Jurkat, Clone E6-1 (cell line): Measurements from ENCODE around the gene SEPTIN12. TPM values are rescaled to one million over a fixed set of nuclear protein-coding genes. Genes with fewer than 3 reads are reported as not detected.

ENCODE experiments used
- DNase-seq: peaks from one replicate; pipeline ENCODE4 v3.0.0-alpha.2; 2011; ENCODE audit warnings: low read depth, low spot score
- H3K4me3 ChIP-seq: 2 replicates; pipeline ENCODE4 v1.5.1; 2011; ENCODE audit warnings: mild to moderate bottlenecking, low read length, control low read depth, moderate library complexity
- polyA plus RNA-seq: library from polyadenylated mRNA; unstranded; fragments of >200 nt; gene quantifications from one replicate; pipeline ENCODE4 v1.2.1, GENCODE V29; 2012; ENCODE audit warnings: missing spikeins; ENCODE audit not compliant: insufficient read length, insufficient read depth

The SEPTIN12 gene, protein sequence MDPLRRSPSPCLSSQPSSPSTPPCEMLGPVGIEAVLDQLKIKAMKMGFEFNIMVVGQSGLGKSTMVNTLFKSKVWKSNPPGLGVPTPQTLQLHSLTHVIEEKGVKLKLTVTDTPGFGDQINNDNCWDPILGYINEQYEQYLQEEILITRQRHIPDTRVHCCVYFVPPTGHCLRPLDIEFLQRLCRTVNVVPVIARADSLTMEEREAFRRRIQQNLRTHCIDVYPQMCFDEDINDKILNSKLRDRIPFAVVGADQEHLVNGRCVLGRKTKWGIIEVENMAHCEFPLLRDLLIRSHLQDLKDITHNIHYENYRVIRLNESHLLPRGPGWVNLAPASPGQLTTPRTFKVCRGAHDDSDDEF
- polyA plus RNA-seq, result not detected

DNA sequence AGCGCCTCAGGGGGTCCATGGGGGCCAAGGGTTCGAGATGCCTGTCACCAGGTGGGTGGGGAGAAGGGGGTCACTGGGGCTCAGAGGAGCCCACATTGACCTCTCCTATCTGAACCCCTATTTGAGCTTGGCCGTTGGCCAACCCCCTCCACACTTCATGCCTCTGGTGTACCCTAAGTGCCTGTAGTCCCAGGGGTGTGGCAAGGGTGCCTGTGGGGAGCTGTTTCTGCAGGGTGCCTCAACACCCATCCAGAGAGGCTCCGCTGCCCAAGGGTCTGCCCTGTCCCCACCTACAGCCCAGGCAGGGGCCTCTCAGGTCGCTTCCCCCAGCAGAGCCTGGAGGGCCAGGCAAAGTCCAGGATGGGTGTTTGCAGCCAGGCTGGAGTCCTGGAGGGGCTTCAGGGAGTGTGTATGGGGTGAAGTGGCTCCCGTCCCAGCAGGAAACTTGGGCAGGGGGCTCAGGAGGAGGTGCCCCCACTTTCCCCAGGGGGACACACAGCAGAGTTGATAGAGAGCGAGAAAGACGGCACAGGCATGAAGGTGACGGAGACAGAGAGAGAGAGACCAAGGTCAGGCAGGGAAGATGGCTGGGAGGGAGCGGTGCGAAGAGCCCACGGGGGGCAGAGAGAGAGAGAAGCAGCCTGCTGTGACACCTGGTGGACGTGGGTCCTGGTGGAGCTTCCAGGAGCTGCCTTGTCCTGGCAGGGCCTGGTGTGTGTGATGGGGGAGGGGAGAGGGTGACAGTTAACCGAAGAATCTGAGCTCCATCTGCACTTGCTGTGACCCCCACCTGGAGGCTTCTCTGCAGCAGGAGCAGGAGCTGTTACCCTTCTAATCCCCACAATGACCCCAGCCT is at the start of gene SEPTIN12:
Gene SEPTIN12 (minus strand): TSS at position 719 of the 856 bp plus-strand sequence. CDS start 700 bp downstream, at position 19.
- no peak for DNase-seq
- H3K4me3 ChIP-seq, result no peak within 1 kb of the TSS

DNA sequence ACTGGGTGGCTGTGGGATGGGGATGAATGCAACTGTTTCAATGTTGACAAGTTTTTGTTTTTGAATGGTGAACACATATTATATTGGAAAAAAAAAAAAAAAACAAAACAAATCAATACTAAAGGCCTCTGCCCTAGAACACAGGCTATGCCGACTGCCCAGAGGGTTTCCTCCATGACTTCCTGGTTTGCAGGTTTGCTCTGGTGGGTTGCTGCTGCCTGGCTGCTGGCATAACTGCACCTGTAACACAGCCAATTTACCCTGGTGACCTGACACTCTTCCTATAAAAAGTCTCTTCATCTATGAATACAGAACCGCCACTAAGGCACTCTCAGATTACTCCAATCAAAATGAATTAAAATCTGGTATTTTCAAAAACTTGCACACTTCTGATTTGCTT is 48.6 kb upstream of the SEPTIN12 start:
- no peak for DNase-seq

DNA sequence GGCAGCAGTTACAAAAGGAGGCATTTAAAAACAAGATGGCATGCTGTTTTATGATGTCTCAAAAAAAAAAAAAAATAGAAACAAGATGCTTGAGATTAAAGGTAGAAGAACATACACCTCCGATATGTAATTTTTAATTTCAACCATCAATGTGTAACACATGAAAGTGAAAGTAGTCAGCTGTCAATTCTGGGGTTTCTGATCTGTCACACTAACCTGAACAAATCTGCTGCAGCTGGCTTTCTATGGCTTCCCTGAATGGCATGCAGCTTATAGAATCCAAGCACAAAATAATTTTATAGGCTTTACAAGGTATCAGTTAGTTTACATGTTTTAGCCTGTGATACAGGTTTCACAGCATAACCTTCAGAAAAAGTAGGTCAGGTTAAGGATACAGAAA is 45.4 kb upstream of the SEPTIN12 start:
- no peak overlapping the region for H3K4me3 ChIP-seq
- no peak for DNase-seq

More for the DNA sequence above, 48.6 kb upstream of the SEPTIN12 start:
- H3K4me3 ChIP-seq, result no peak overlapping the region

DNA sequence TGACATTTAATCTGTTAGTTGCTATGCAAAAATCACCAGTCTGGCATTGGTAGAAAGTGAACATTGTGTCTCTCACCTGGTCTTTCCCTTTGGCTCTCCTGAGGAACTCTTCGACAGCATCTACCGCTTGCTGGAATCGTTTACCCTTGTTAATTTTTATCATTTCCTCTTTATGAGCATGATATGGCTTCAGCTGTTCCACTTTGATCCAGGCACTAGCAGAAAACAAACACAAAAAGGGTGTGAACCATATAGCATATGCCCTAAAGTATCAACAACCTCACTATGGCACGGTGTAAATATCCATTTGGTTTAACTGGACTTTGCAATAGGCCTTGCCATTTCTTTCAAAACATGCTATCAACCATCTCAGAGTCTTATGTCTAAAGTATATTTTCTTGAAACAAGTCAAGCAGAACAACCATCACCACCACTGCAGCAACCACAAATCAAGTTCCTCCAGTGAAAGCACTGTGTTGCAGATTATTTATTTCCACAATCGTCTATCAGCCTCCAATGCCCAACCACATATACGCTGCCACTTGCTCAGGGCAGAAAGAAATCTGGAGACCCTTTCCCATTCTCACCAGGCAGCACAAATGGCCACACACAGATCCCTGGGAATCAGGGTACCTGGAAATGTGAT is 44.7 kb upstream of the SEPTIN12 start:
- DNase-seq, result no peak
- H3K4me3 ChIP-seq, result no peak overlapping the region

DNA sequence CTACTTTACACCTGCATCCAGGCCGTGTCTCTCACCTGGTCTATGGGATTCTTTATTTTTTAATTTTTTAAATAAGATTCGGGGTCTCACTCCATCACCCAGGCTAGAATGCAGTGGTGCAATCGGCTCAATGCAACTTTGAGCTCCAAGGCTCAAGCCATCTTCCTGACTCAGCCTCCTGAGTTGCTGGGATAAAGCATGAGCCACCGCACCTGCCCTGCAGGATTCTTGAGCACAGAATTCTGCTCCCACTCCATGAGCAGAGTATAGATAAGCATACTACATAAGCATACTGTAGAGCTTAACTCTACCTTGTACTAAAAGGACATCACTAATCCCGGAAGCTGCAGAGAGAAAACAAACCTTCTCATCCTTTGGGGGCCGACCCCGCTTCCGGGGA is 43.5 kb upstream of the SEPTIN12 start:
- H3K4me3 ChIP-seq, result no peak overlapping the region
- no peak for DNase-seq

DNA sequence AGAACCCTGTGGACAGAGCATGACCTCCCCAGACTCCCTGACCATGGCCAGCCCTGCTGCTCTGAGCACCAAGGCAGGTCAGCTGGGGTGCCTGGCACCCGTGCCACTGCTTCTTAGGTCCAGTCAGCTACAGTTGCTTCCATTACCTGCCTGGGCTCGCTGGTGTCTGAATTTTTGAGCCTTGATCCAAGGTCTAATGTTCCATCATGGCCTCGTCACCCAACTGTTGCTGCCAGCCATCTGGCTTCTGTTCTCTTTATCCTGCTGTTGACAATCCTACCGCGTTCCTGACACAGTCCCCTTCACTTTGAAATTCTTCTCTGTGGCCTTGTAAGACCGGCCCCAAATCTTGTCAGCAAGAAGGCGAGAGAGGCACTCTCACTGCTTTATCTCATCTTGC is 42.3 kb upstream of the SEPTIN12 start:
- H3K4me3 ChIP-seq, result no peak overlapping the region

DNA sequence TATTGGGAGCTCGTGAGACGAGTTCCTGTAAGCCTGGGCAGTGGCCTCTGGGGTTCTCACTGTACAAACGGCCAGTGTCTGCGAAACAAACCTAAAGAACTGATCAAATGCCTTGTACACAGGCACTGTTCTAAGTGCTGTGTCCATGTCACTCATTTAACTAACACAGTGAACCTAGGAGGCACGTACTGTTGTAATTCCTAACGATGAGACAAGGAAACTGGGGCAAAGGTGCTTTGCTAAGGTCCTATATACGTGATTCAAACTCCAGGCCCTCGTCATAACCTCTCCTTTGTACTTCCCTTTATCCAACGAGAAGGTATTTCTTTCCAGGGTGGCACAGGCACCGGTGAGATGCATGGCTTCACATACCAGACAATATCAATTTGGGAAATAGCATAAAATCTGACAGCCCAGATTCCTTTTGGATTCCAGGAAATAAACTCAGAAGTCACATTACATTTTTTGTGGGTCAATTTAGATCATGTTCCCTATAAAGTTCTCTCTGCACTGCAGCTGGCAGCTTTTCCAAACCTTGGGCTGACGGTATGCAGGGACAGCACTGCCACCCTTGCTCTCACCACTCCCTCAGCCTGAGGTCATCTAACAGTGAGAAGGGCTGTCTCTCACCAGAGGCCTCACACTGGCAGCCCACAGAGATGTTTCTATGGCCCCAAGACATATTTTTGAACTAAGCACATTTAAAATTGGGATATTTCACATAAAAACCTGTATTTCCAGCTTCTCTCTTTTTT is 40.6 kb upstream of the SEPTIN12 start:
- no peak for DNase-seq
- H3K4me3 ChIP-seq, result no peak overlapping the region

More for the DNA sequence above, 42.3 kb upstream of the SEPTIN12 start:
- DNase-seq, result no peak

DNA sequence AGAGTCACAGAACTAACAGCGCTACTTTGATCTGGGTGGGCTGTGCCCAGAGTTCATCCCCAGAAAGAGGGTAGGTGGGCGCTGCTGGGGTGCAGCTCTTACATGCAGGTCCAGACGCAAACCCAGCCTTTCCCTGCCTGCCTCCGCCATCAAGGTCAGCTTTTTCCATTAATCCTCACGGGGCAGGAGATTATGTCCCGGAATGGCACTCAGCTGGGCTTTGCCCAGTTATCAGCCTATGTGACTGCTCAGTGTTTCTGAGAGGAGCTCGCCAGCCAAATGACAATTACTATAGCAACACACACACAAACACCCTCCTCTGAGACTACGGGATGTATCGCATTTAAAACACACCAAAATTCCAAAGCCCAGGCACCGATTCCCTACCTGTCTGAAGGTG is 38.8 kb upstream of the SEPTIN12 start:
- H3K4me3 ChIP-seq, result no peak overlapping the region
- DNase-seq, result no peak

DNA sequence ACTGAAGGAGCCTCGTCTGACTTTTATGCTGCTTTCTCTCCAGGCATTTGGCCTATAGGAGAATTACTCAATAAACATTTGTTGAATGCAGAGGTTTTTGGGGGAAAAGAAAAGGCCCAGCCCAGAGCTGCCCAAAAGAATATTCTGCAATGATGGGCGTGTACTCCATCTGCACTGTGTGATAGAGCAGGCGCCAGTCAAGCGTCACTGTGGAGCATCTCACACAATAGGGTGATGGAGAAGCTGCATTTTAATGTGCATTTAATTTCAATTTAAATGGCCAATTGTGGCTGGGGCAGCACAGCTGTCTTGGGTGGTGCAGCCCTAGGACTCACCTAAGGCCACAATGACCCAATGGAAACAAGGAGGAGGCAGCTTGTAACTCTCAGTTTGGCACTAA is 38.4 kb upstream of the SEPTIN12 start:
- no peak for DNase-seq
- H3K4me3 ChIP-seq, result no peak overlapping the region

DNA sequence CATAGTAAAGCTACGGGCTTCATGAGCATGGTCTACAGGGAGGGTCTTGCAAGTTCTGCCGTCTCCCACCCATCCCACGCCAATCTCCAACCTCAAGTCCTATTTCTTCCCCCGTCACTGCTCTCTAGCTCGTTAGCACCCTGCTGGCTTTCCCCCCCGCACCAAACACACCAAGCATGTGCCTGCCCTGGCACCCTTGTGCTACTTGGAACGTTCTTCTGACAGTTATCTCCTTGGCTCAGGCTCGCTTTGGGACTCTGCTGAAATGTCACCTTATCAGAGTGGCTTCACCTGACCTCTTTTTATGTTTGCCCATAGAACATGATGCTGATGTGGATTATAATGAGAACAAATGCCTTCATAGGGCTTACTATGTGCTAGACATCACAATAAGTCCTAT is 37.1 kb upstream of the SEPTIN12 start:
- DNase-seq, result no peak
- no peak overlapping the region for H3K4me3 ChIP-seq

DNA sequence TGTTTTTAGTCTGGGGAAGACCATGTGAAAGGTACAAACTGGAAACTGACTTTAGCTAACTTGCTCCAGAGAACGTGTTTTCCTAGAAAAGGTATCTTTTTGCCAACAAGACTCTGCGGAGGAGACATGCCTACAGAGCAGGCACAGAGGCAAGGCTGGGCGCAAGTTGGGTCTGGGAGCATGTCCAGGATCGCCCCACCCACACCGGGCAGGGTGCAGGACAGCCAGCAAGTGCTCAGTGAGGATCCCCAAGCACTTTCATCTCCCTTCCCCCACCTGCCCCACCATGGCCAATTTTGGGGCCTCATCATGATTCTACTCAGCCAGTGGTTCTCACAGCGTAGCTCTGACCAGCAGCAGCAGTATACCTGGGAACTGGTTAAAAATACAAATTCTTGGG is 32.5 kb upstream of the SEPTIN12 start:
- no peak overlapping the region for H3K4me3 ChIP-seq
- no peak for DNase-seq

DNA sequence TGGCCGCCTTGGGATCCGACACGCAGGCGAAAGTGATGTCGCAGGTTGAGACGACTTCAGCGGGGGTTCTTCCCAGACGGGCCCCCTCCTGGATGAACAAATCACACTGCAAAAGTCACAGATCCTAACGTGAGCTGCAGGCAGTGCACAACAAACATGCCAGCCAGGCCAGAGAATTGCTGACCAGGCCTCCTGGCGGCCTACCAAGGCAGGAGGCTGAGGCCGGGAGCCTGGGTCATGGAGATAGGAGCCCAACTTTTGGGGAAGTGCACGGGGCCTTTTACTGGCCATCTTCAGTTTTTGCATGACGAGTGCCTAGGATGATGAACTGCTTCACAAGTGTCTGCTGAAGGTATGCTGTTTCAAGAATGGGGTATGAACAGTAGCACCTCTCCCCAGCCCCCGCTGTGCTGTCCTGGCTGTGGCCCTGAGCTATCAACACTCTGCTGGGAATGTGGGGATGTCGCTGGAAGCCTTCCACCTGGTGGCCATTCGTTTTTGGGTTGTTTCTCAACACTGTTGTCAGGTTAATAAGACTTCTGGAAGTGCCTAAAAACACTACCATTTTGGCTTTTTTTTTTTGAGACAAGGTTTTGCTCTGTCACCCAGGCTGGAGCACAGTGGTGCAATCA is 26.5 kb upstream of the SEPTIN12 start:
- no peak overlapping the region for H3K4me3 ChIP-seq
- DNase-seq, result no peak

DNA sequence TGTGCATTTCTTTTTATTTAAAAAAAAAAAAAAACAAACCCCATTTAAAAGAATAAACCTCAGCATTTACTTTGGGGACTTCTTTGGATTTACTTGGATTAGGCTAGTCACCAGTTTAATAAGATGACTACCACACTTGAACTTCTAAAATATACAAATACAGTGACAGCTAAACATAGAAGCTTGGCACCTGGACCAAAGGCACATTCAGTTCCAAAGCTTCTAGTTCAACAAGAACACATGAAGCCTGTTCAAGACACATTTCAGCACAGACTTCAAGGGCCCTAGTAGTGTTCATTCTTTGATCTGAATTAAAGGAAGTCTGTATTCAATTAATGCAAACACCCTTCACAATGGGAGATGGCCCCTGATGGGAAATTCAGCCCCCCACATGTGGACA is 25.9 kb upstream of the SEPTIN12 start:
- no peak overlapping the region for H3K4me3 ChIP-seq
- no peak for DNase-seq

DNA sequence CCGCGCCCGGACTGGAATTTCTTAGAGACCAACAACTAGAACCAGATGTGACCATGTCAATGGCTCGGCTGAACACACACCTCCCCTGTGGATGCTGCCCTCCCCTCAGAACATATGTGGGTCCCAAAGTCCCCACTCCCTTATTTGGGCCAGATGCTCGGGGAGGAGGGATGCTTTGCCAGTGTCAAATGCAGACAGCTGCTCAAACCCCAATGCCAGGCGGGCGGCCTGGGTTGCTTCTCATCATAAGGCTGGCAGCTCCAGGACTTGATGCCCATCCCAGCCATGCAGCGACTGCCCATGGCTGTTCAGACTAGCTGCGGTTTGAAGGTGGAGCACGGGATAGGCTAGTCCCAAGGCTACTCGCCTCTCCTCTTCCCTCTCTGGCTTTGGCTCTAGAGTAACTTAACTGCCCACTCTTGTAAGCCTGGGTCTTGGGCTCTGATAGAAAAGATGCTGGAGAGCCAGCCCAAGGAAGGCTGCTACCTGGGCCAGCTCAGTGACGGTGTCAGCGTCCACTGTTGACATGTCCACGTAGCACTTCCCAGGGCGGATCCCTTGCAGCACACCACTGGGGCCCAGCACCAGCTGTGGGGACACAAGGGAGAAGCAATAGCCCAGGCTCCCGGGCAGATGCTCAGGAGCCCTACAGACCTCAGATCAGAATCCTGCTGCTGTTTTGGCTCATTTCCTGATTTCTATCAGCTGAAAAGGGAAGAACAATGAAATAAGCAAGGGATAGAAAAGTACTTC is 25.3 kb upstream of the SEPTIN12 start:
- H3K4me3 ChIP-seq, result no peak overlapping the region
- DNase-seq, result no peak

DNA sequence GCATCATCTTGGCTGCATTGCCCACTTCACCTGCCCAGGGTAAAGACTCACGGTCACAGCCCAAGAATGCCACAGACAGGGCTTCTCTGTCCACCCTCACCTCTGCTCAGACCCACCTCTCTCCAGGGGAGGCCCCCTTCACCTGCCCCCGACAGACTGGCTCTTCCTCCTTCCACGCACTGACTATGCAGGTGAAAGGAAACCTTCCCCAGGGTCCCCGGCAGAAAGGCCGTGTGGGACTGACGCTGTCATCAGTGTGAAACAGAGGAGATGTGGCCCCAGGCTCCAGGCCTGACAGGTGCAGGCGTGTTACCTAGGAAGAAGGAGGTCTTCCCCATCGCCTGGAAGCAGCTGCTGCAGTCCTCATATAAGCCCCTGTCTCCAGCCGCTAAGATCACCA is 23.6 kb upstream of the SEPTIN12 start:
- H3K4me3 ChIP-seq, result no peak overlapping the region
- no peak for DNase-seq

DNA sequence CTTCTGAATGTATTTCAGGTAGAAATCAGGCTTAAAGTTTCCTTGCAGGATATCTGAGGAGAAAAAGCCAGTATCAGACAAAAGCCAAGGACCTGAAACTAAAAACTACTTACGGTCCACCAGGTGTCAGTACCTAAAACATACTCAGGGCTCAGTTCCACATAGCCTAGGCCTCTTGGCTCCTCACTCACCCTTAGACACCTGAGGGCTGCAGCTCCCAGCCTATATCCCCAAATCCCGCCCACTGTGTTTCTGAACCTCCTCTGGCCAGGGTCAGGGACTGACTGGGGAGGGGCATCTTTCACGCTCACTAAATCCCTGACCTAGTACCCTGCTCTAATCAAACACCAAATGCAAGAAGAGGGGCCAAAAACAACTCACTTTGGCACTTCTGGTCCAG is 23.1 kb upstream of the SEPTIN12 start:
- DNase-seq, result no peak

DNA sequence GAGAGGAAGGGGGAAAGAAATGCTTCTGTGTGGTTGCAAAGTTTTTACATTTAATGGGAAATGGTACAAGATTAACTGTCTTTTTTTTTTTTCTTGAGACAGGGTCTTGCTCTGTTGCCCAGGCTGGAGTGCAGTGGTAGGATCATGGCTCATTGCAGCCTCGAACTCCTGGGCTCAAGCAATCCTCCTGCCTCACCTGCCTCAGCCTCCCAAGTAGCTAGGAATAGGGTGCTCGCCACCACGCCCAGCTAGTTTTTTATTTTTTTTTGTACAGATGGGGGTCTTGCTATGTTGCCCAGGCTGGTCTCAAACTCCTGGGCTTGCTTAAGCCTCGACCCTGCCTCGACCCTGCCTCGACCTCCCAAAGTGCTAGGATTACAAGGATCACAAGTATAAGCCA is 18.1 kb upstream of the SEPTIN12 start:
- DNase-seq, result no peak
- no peak overlapping the region for H3K4me3 ChIP-seq

More for the DNA sequence above, 23.1 kb upstream of the SEPTIN12 start:
- H3K4me3 ChIP-seq, result no peak overlapping the region

DNA sequence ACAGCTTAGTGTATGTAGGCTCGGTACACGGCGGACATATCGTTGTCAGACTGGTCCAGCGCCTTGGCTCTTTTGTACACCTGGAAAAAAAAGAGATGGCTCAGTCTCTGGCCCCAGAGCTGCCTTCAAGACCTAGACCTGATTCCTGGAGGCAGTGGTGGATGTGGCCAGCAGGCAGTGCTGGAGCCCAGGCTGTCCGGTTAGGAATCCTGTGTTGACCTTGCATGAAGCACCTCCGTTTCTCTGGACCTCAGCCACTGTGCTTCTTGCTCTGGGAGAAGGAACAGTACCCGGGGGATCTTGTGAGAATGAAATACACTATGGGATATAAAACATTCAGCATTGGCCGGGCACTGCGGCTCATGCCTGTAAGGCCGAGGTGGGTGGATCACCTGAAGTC is 17.1 kb upstream of the SEPTIN12 start:
- no peak overlapping the region for H3K4me3 ChIP-seq
- no peak for DNase-seq
